HCT116 (cell line): ENCODE results near the gene IFITM5. TPM values are rescaled to one million over a fixed set of nuclear protein-coding genes. Genes with fewer than 3 reads are reported as not detected.

Source experiments
- ATAC-seq: fragments of 200-7000 bp; cut with Tn5 transposase; 2 replicates; pipeline ENCODE4 v1.9.1; 2020; ENCODE audit warnings: mild to moderate bottlenecking, moderate library complexity
- BruUV-seq: library from RNA; stranded (reverse); fragments of 400-500 nt; replicated peaks from 2 replicates; lab custom pipeline; 2021; lab: Mats Ljungman, UMichigan
- CTCF ChIA-PET: fragments of 300-600 bp; sonication (Branson Sonifier 250); formaldehyde crosslinking; loops from one replicate; lab custom pipeline; 2021; ENCODE audit warnings: antibody characterized with exemption; lab: Charles Lee
- POLR2A ChIA-PET: fragments of 300-600, 350-600 bp; sonication (Branson Sonifier 250); formaldehyde crosslinking; loops from one replicate; lab custom pipeline; 2021; ENCODE audit warnings: antibody characterized with exemption; lab: Charles Lee
- RAD21 ChIA-PET, 2 experiments: fragments of 300-600 bp; sonication (Branson Sonifier 250); formaldehyde crosslinking; loops; one replicate each; lab custom pipeline; 2023; ENCODE audit warnings: low total read pairs in 2 of 2; ENCODE audit not compliant: uncharacterized antibody in 2 of 2, unreplicated experiment in 2 of 2, low non-redundant PET in 1 of 2; lab: Charles Lee
- DNase-seq: peaks from one replicate; pipeline ENCODE4 v3.0.0-alpha.2; 2010; ENCODE audit warnings: low read depth, low spot score
- H2AFZ ChIP-seq: fragments of 200-600 bp; shearing (Covaris generic), sonication (generic); 2 replicates; pipeline ENCODE4 v1.6.1; 2017; ENCODE audit warnings: low read depth, mixed run types, mixed read lengths, antibody characterized with exemption, low read length; ENCODE audit not compliant: poor library complexity, severe bottlenecking
- H3K27ac ChIP-seq: 2 replicates; pipeline ENCODE4 v1.5.1; 2012; ENCODE audit warnings: low read depth, low read length
- H3K27me3 ChIP-seq: fragments of 200-600 bp; sonication (generic); 2 replicates; pipeline ENCODE4 v1.6.1; 2016; ENCODE audit warnings: mixed run types, low read length, mixed read lengths; ENCODE audit not compliant: insufficient read depth
- H3K36me3 ChIP-seq, 2 experiments: fragments of 200-500 bp in 1 of 2; fragments of 200-600 bp in 1 of 2; sonication (Bioruptor generic) in 1 of 2; sonication (generic) in 1 of 2; 2 replicates each; pipeline versions ENCODE4 v1.5.1 to v1.6.1; 2014 to 2016; ENCODE audit warnings: low read length in 2 of 2, inconsistent platforms in 1 of 2, mixed read lengths in 1 of 2, mixed run types in 1 of 2; ENCODE audit not compliant: insufficient read depth in 2 of 2, control insufficient read depth in 1 of 2
- H3K4me1 ChIP-seq, 2 experiments: fragments of 200-600 bp in 1 of 2; sonication (generic) in 1 of 2; 2 replicates each; pipeline versions ENCODE4 v1.5.1 to v1.6.1; 2012 to 2017; ENCODE audit warnings: low read length in 2 of 2, inconsistent platforms in 1 of 2, mild to moderate bottlenecking in 1 of 2, mixed read lengths in 1 of 2, mixed run types in 1 of 2, moderate library complexity in 1 of 2; ENCODE audit not compliant: insufficient read depth in 2 of 2, control insufficient read depth in 1 of 2
- H3K4me2 ChIP-seq: fragments of 200-600 bp; sonication (generic); 2 replicates; pipeline ENCODE4 v1.6.1; 2017; ENCODE audit warnings: mixed run types, low read length, mixed read lengths
- H3K4me3 ChIP-seq, 2 experiments: fragments of 200-600 bp in 1 of 2; sonication (generic) in 1 of 2; replicated peaks in 1 of 2; 2 replicates each; pipeline ENCODE4 v1.5.1; 2011 to 2016; ENCODE audit warnings: low read length in 2 of 2, control low read depth in 1 of 2, low read depth in 1 of 2, mild to moderate bottlenecking in 1 of 2, mixed read lengths in 1 of 2, mixed run types in 1 of 2
- H3K79me2 ChIP-seq: fragments of 200-600 bp; sonication (generic); 2 replicates; pipeline ENCODE4 v1.6.1; 2017; ENCODE audit warnings: mild to moderate bottlenecking, mixed run types, low read length, moderate library complexity, mixed read lengths; ENCODE audit not compliant: insufficient read depth
- H3K9ac ChIP-seq: fragments of 200-600 bp; sonication (generic); 2 replicates; pipeline ENCODE4 v1.6.1; 2016; ENCODE audit warnings: low read length, mixed read lengths
- H3K9me2 ChIP-seq: fragments of 200-600 bp; sonication (generic), shearing (Covaris generic); 2 replicates; pipeline ENCODE4 v1.6.1; 2017; ENCODE audit warnings: mixed run types, mild to moderate bottlenecking, moderate library complexity; ENCODE audit not compliant: insufficient read depth
- H3K9me3 ChIP-seq, 2 experiments: fragments of 200-500 bp in 1 of 2; fragments of 200-600 bp in 1 of 2; sonication (Bioruptor generic) in 1 of 2; sonication (generic) in 1 of 2; 2 replicates each; pipeline ENCODE4 v1.6.1; 2014 to 2017; ENCODE audit warnings: low read length in 2 of 2, mixed read lengths in 2 of 2, inconsistent platforms in 1 of 2, low read depth in 1 of 2, mild to moderate bottlenecking in 1 of 2, mixed run types in 1 of 2, moderate library complexity in 1 of 2; ENCODE audit not compliant: control insufficient read depth in 1 of 2, insufficient read depth in 1 of 2
- H4K20me1 ChIP-seq: fragments of 200-600 bp; sonication (generic), shearing (Covaris generic); 2 replicates; pipeline ENCODE4 v1.6.1; 2017; ENCODE audit warnings: mixed run types, mild to moderate bottlenecking, moderate library complexity; ENCODE audit not compliant: insufficient read depth
- CBX3 ChIP-seq: IDR thresholded peaks from 2 replicates; pipeline ENCODE4 v1.6.1; 2012; ENCODE audit warnings: low read depth
- ELF1 ChIP-seq: IDR thresholded peaks from 2 replicates; pipeline ENCODE4 v1.6.1; 2012; ENCODE audit warnings: low read depth, borderline replicate concordance
- EZH2 ChIP-seq: fragments of 200-600 bp; sonication (generic); IDR thresholded peaks from 2 replicates; pipeline ENCODE4 v1.6.1; 2017; ENCODE audit warnings: antibody characterized with exemption, mixed run types
- EZH2phosphoT487 ChIP-seq: fragments of 200-600 bp; IDR thresholded peaks from 2 replicates; pipeline ENCODE4 v1.6.1; 2018; ENCODE audit warnings: antibody characterized with exemption, borderline replicate concordance
- FOSL1 ChIP-seq: IDR thresholded peaks from 2 replicates; pipeline ENCODE4 v1.6.1; 2012; ENCODE audit warnings: low read depth
- POLR2A ChIP-seq: IDR thresholded peaks from 2 replicates; pipeline ENCODE4 v1.7.0; 2011; ENCODE audit warnings: borderline replicate concordance; ENCODE audit not compliant: insufficient read depth, insufficient read length; ENCODE audit errors: extremely low read depth
- RAD21 ChIP-seq: IDR thresholded peaks from 2 replicates; pipeline ENCODE4 v1.6.1; 2012; ENCODE audit warnings: low read depth, mild to moderate bottlenecking
- SIN3A ChIP-seq: IDR thresholded peaks from 2 replicates; pipeline ENCODE4 v1.6.1; 2012; ENCODE audit warnings: low read depth
- SP1 ChIP-seq: IDR thresholded peaks from 2 replicates; pipeline ENCODE4 v1.6.1; 2012; ENCODE audit warnings: low read depth
- YY1 ChIP-seq: IDR thresholded peaks from 2 replicates; pipeline ENCODE4 v1.6.1; 2011; ENCODE audit warnings: low read length, low read depth, moderate library complexity, mild to moderate bottlenecking; ENCODE audit not compliant: insufficient replicate concordance; ENCODE audit errors: extremely low read depth
- ZFX ChIP-seq: fragments of 450-650 bp; IDR thresholded peaks from 2 replicates; pipeline ENCODE4 v1.6.1; 2017
- ZNF274 ChIP-seq: fragments of 200-500 bp; sonication (Bioruptor generic); IDR thresholded peaks from 2 replicates; pipeline ENCODE4 v1.6.1; 2014; ENCODE audit warnings: mild to moderate bottlenecking, low read depth, low read length, inconsistent platforms
- intact Hi-C: fragments of 100-400 bp; cut with micrococcal nuclease; formaldehyde crosslinking; loops from 2 replicates; pipeline ENCODE4 v1.10.0; 2022
- total RNA-seq: library from RNA; stranded (reverse); gene quantifications from one replicate; pipeline ENCODE4 v1.2.1, GENCODE V29; 2021; ENCODE audit not compliant: unreplicated experiment
- TF ChIP-seq, protein P1 (sequence below), 3 experiments: fragments of 200-600 bp in 1 of 3; sonication (generic) in 1 of 3; IDR thresholded peaks in 2 of 3; conservative IDR thresholded peaks in 1 of 3; 2 replicates each; pipeline ENCODE4 v1.5.1; 2012 to 2017; ENCODE audit warnings: low read depth in 2 of 3, low read length in 2 of 3, antibody characterized with exemption in 1 of 3, borderline replicate concordance in 1 of 3, control low read depth in 1 of 3, mild to moderate bottlenecking in 1 of 3, mixed read lengths in 1 of 3, mixed run types in 1 of 3, moderate library complexity in 1 of 3; ENCODE audit not compliant: insufficient read depth in 1 of 3
- TF ChIP-seq, protein P2 (sequence below): IDR thresholded peaks from 2 replicates; pipeline ENCODE4 v1.6.1; 2012
- TF ChIP-seq, protein P3 (sequence below): IDR thresholded peaks from 2 replicates; pipeline ENCODE4 v1.6.1; 2012
- TF ChIP-seq, protein P4 (sequence below): IDR thresholded peaks from 2 replicates; pipeline ENCODE4 v1.6.1; 2011; ENCODE audit warnings: mild to moderate bottlenecking, low read length, moderate library complexity; ENCODE audit not compliant: insufficient replicate concordance; ENCODE audit errors: extremely low read depth

The IFITM5 gene
- total RNA-seq, 1 experiment from 2014 or later = not detected

DNA sequence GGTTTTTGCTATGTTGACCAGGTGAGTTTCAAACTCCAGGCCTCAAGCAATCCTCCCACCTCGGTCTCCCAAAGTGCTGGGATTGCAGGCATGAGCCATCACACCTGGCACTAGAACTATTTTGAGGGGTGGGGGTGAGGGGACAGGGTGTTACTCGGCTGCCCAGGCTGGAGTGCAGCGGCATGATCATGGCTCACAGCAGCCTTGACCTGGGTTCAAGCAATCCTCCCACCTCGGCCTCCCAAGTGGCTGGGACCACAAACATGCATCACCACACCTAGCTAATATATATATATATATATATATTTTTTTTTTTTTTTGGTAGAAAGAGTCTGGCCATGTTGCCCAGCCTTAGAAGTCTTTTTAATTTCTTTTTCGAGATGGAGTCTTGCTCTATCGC, 38.4 kb upstream of the IFITM5 start:
- Histone ChIP-seq H3K4me2 (no peak overlapping the region), H4K20me1 (no peaks in the 10 kb centered on the region), H3K9me3 (no peaks in the 10 kb centered on the region; a peak in 1 of 4 replicates), H3K36me3 (no peaks in the 10 kb centered on the region), H3K9me2 (no peaks in the 10 kb centered on the region), H3K4me3 (no peak overlapping the region), H3K79me2 (no peaks in the 10 kb centered on the region), H3K27ac (no peak overlapping the region), H3K4me1 (no peaks in the 10 kb centered on the region), H2AFZ (no peak overlapping the region), H3K9ac (no peak overlapping the region), H3K27me3 (no peaks in the 10 kb centered on the region)
- ChIA-PET RAD21 (no interaction called here), CTCF (no interaction called here), POLR2A (interaction anchor here (1.2 kb wide), 1 partner anchor 10 kb away, joined by 3 read pairs; no protein-coding TSS in a partner anchor)
- no TSS peak for BruUV-seq
- no peak for ATAC-seq
- no peak for DNase-seq
- intact Hi-C loops = no loop called here
- TF ChIP-seq ELF1 (no peak), ZFX (no peak), SP1 (no peak), EZH2phosphoT487 (no peak), CBX3 (no peak), YY1 (no peak), POLR2A (no peak), ZNF274 (no peak), SIN3A (no peak), FOSL1 (no peak), RAD21 (no peak), EZH2 (no peak)
- TF ChIP-seq, protein P1, sequence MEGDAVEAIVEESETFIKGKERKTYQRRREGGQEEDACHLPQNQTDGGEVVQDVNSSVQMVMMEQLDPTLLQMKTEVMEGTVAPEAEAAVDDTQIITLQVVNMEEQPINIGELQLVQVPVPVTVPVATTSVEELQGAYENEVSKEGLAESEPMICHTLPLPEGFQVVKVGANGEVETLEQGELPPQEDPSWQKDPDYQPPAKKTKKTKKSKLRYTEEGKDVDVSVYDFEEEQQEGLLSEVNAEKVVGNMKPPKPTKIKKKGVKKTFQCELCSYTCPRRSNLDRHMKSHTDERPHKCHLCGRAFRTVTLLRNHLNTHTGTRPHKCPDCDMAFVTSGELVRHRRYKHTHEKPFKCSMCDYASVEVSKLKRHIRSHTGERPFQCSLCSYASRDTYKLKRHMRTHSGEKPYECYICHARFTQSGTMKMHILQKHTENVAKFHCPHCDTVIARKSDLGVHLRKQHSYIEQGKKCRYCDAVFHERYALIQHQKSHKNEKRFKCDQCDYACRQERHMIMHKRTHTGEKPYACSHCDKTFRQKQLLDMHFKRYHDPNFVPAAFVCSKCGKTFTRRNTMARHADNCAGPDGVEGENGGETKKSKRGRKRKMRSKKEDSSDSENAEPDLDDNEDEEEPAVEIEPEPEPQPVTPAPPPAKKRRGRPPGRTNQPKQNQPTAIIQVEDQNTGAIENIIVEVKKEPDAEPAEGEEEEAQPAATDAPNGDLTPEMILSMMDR (IDR thresholded peaks at IDR 0.05 in 2 of 3, conservative IDR thresholded peaks at IDR 0.05 in 1 of 3; ENCODE audit: borderline replicate concordance in 1 of 3, insufficient read depth in 1 of 3, low read depth in 2 of 3, low read length in 2 of 3) = no peak
- TF ChIP-seq, protein P2, sequence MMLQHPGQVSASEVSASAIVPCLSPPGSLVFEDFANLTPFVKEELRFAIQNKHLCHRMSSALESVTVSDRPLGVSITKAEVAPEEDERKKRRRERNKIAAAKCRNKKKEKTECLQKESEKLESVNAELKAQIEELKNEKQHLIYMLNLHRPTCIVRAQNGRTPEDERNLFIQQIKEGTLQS = no peak
- TF ChIP-seq, protein P3, sequence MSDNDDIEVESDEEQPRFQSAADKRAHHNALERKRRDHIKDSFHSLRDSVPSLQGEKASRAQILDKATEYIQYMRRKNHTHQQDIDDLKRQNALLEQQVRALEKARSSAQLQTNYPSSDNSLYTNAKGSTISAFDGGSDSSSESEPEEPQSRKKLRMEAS = no peak
- TF ChIP-seq, protein P4, sequence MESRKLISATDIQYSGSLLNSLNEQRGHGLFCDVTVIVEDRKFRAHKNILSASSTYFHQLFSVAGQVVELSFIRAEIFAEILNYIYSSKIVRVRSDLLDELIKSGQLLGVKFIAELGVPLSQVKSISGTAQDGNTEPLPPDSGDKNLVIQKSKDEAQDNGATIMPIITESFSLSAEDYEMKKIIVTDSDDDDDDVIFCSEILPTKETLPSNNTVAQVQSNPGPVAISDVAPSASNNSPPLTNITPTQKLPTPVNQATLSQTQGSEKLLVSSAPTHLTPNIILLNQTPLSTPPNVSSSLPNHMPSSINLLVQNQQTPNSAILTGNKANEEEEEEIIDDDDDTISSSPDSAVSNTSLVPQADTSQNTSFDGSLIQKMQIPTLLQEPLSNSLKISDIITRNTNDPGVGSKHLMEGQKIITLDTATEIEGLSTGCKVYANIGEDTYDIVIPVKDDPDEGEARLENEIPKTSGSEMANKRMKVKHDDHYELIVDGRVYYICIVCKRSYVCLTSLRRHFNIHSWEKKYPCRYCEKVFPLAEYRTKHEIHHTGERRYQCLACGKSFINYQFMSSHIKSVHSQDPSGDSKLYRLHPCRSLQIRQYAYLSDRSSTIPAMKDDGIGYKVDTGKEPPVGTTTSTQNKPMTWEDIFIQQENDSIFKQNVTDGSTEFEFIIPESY = no peak
